K562 (cell line): Measurements from ENCODE around the gene TMEM185A. TPM values are rescaled to one million over a fixed set of nuclear protein-coding genes. Genes with fewer than 3 reads are reported as not detected.

ENCODE experiments used
- ATAC-seq: fragments of 200-7000 bp; cut with Tn5 transposase; 3 replicates; pipeline ENCODE4 v1.9.1; 2020; ENCODE audit warnings: moderate library complexity
- BruUV-seq: library from RNA; stranded (reverse); fragments of 400-500 nt; replicated peaks from 2 replicates; lab custom pipeline; 2021; lab: Mats Ljungman, UMichigan
- CTCF ChIA-PET: fragments of 300-600 bp; formaldehyde crosslinking; extraction: SDS; loops from one replicate; lab custom pipeline; 2021; ENCODE audit warnings: low intra/inter-chr PET ratio; lab: Yijun Ruan, JAX
- POLR2A ChIA-PET: fragments of 300-600, 350-650 bp; sonication (Branson Sonifier 250); formaldehyde crosslinking; extraction: SDS; loops from one replicate; lab custom pipeline; 2021; ENCODE audit warnings: antibody characterized with exemption, inconsistent platforms; lab: Yijun Ruan, JAX
- DNase-seq, 4 experiments: peaks; one replicate each; pipeline versions ENCODE4 v3.0.0 to v3.0.0-alpha.2; 2011 to 2018; ENCODE audit warnings: low spot score in 3 of 4, mixed read lengths in 3 of 4; ENCODE audit errors: extremely low read depth in 1 of 4
- FAIRE-seq: peaks from 2 replicates; lab custom pipeline; 2011; peaks lifted over from hg19 to GRCh38; lab: Jason Lieb, UNC
- H2AFZ ChIP-seq: 2 replicates; pipeline ENCODE4 v1.6.0; 2011; ENCODE audit warnings: low read depth, low read length, control low read depth, inconsistent platforms
- H3K27ac ChIP-seq: fragments of 200-600 bp; 3 replicates; pipeline ENCODE4 v1.8.0; 2011; ENCODE audit warnings: low read depth, mild to moderate bottlenecking, control low read depth, inconsistent platforms, low read length, moderate library complexity, mixed read lengths; ENCODE audit errors: extremely low read depth
- H3K27me3 ChIP-seq, 2 experiments: fragments of 300-600 bp in 1 of 2; 2 replicates in 1 of 2; 3 replicates in 1 of 2; pipeline versions ENCODE4 v1.6.0 to v1.8.0; 2011; ENCODE audit warnings: inconsistent platforms in 2 of 2, low read length in 2 of 2, mild to moderate bottlenecking in 1 of 2, mixed read lengths in 1 of 2, moderate library complexity in 1 of 2; ENCODE audit not compliant: control insufficient read depth in 2 of 2, insufficient read depth in 2 of 2
- H3K36me3 ChIP-seq: fragments of 300-600 bp; 3 replicates; pipeline ENCODE4 v1.8.0; 2011; ENCODE audit warnings: mild to moderate bottlenecking, low read length, inconsistent platforms; ENCODE audit not compliant: control insufficient read depth, insufficient read depth
- H3K4me1 ChIP-seq, 2 experiments: fragments of 200-600 bp in 1 of 2; replicated peaks in 1 of 2; 2 replicates in 1 of 2; 3 replicates in 1 of 2; pipeline versions ENCODE4 v1.5.1 to v1.8.0; 2011; ENCODE audit warnings: inconsistent platforms in 2 of 2, low read length in 2 of 2, mild to moderate bottlenecking in 1 of 2, mixed read lengths in 1 of 2, moderate library complexity in 1 of 2; ENCODE audit not compliant: control insufficient read depth in 2 of 2, insufficient read depth in 2 of 2
- H3K4me2 ChIP-seq: 2 replicates; pipeline ENCODE4 v1.6.1; 2011; ENCODE audit warnings: low read length, control low read depth, inconsistent platforms, mixed read lengths; ENCODE audit not compliant: insufficient read depth
- H3K4me3 ChIP-seq: fragments of 200-600 bp; sonication (generic), shearing (Covaris generic); 2 replicates; pipeline ENCODE4 v1.5.1; 2016; ENCODE audit warnings: control low read depth, inconsistent platforms
- H3K79me2 ChIP-seq: fragments of 200-600 bp; 3 replicates; pipeline ENCODE4 v1.8.0; 2011; ENCODE audit warnings: low read length, inconsistent platforms; ENCODE audit not compliant: control insufficient read depth, insufficient read depth
- H3K9ac ChIP-seq, 2 experiments: 2 replicates each; pipeline versions ENCODE4 v1.6.0 to v1.6.1; 2011; ENCODE audit warnings: low read depth in 2 of 2, low read length in 2 of 2, control low read depth in 1 of 2, inconsistent platforms in 1 of 2, mild to moderate bottlenecking in 1 of 2, mixed read lengths in 1 of 2; ENCODE audit not compliant: insufficient read depth in 1 of 2
- H3K9me1 ChIP-seq: one replicate; pipeline ENCODE4 v1.6.0; 2011; ENCODE audit warnings: inconsistent platforms, mild to moderate bottlenecking, low read length, moderate library complexity; ENCODE audit not compliant: control insufficient read depth, insufficient read depth
- H3K9me3 ChIP-seq: replicated peaks from 2 replicates; pipeline ENCODE4 v1.5.1; 2011; ENCODE audit warnings: low read depth, low read length, inconsistent platforms; ENCODE audit not compliant: control insufficient read depth, insufficient read depth
- H4K20me1 ChIP-seq: replicated peaks from 2 replicates; pipeline ENCODE4 v1.6.1; 2011; ENCODE audit warnings: low read length, inconsistent platforms, mixed read lengths; ENCODE audit not compliant: control insufficient read depth, insufficient read depth
- CCNT2 ChIP-seq: IDR thresholded peaks from 2 replicates; pipeline ENCODE4 v1.6.1; 2011; ENCODE audit warnings: borderline replicate concordance, low read depth, mild to moderate bottlenecking, moderate library complexity, mixed read lengths, low read length; ENCODE audit not compliant: insufficient read length; ENCODE audit errors: extremely low read depth
- E2F3 ChIP-seq: fragments of 250-450 bp; sonication (Bioruptor Pico); IDR thresholded peaks from 2 replicates; pipeline ENCODE4 v1.4.0; 2020; ENCODE audit warnings: mild to moderate bottlenecking
- GATAD2B ChIP-seq: fragments of 450-650 bp; IDR thresholded peaks from 2 replicates; pipeline ENCODE4 v1.6.1; 2017; ENCODE audit warnings: mild to moderate bottlenecking, borderline replicate concordance
- HMBOX1 ChIP-seq: sonication (generic); IDR thresholded peaks from 2 replicates; pipeline ENCODE4 v1.6.1; 2016
- IFI16 ChIP-seq: fragments of 250-450 bp; sonication (Bioruptor Pico); IDR thresholded peaks from 2 replicates; pipeline ENCODE4 v2.1.2; 2022; ENCODE audit warnings: mild to moderate bottlenecking, inconsistent platforms
- MAZ ChIP-seq, 2 experiments: fragments of 450-650 bp in 1 of 2; sonication (generic) in 1 of 2; formaldehyde crosslinking; IDR thresholded peaks in 1 of 2; conservative IDR thresholded peaks in 1 of 2; 2 replicates each; pipeline versions ENCODE4 v1.4.0 to v1.5.0; 2020; ENCODE audit warnings: mild to moderate bottlenecking in 1 of 2, missing genetic modification reagents in 1 of 2
- NCOA4 ChIP-seq: fragments of 450-650 bp; IDR thresholded peaks from 2 replicates; pipeline ENCODE4 v1.6.1; 2018; ENCODE audit warnings: mild to moderate bottlenecking; ENCODE audit not compliant: partially characterized antibody
- NFIC ChIP-seq: fragments of 450-650 bp; IDR thresholded peaks from 2 replicates; pipeline ENCODE4 v1.6.1; 2017; ENCODE audit warnings: mild to moderate bottlenecking, inconsistent platforms
- NR1H2 ChIP-seq: sonication (generic); formaldehyde crosslinking; IDR thresholded peaks from 2 replicates; pipeline ENCODE4 v1.4.0; 2020; ENCODE audit warnings: mild to moderate bottlenecking, missing genetic modification reagents
- PCBP2 ChIP-seq: fragments of 200-400 bp; formaldehyde crosslinking; IDR thresholded peaks from 2 replicates; pipeline ENCODE4 v1.6.1; 2018; ENCODE audit warnings: low read length, low read depth, mild to moderate bottlenecking, moderate library complexity; ENCODE audit not compliant: poor library complexity, severe bottlenecking
- SMARCA4 ChIP-seq: fragments of 450-650 bp; IDR thresholded peaks from 2 replicates; pipeline ENCODE4 v1.6.1; 2016
- SMARCB1 ChIP-seq: IDR thresholded peaks from 2 replicates; pipeline ENCODE4 v1.6.1; 2011; ENCODE audit warnings: improper control_type of control experiment, low read depth; ENCODE audit not compliant: insufficient read length
- STAT5A ChIP-seq: IDR thresholded peaks from 2 replicates; pipeline ENCODE4 v1.6.1; 2012; ENCODE audit warnings: low read length, inconsistent platforms, borderline replicate concordance
- THRA ChIP-seq: fragments of 450-650 bp; IDR thresholded peaks from 2 replicates; pipeline ENCODE4 v1.6.1; 2017; ENCODE audit warnings: mild to moderate bottlenecking, moderate library complexity
- YY1 ChIP-seq, 3 experiments: IDR thresholded peaks; 2 replicates each; pipeline ENCODE4 v1.6.1; 2011; ENCODE audit warnings: low read length in 2 of 3, mild to moderate bottlenecking in 2 of 3, moderate library complexity in 2 of 3, borderline replicate concordance in 1 of 3, control low read depth in 1 of 3, low read depth in 1 of 3; ENCODE audit not compliant: insufficient read depth in 3 of 3, insufficient replicate concordance in 2 of 3, control insufficient read depth in 1 of 3, insufficient read length in 1 of 3; ENCODE audit errors: extremely low read depth in 1 of 3
- ZFP36 ChIP-seq: fragments of 150-350 bp; IDR thresholded peaks from 2 replicates; pipeline ENCODE4 v1.6.1; 2018; ENCODE audit warnings: low read length, low read depth; ENCODE audit not compliant: partially characterized antibody
- ZNF354B ChIP-seq: fragments of 250-450 bp; sonication (Bioruptor Pico); IDR thresholded peaks from 2 replicates; pipeline ENCODE4 v1.4.0; 2020
- ZNF511 ChIP-seq: sonication (generic); formaldehyde crosslinking; IDR thresholded peaks from 2 replicates; pipeline ENCODE4 v1.8.0; 2022; ENCODE audit warnings: mild to moderate bottlenecking, missing genetic modification reagents
- WGBS: fragments of 100-300 bp; shearing (Covaris generic); methylation state at CpG from one replicate; pipeline ENCODE4 v1.1.6; 2016; ENCODE audit warnings: low coverage, mixed read lengths; ENCODE audit not compliant: insufficient coverage; ENCODE audit errors: missing lambda C conversion rate; 5-methylcytosine and 5-hydroxymethylcytosine counted together
- in situ Hi-C: fragments of 300-500 bp; cut with MboI; formaldehyde crosslinking; loops from 4 replicates; pipeline ENCODE4 v1.15.0; 2018; ENCODE audit warnings: inconsistent platforms, mixed read lengths
- intact Hi-C: fragments of 100-400 bp; cut with micrococcal nuclease; formaldehyde crosslinking; loops from 2 replicates; pipeline ENCODE4 v1.14.2; 2022
- polyA plus RNA-seq, 8 experiments: library from polyadenylated mRNA; depleted of rRNA in 4 of 8; stranded (reverse) in 5 of 8; unstranded in 3 of 8; fragments of >200 nt; fragmentation: Nextera tagmentation in 2 of 8; fragmentation: Illumina TruSeq in 1 of 8; extraction: Ambion mirVana in 2 of 8; extraction: Trizol in 1 of 8; gene quantifications; 2 replicates each; pipeline versions ENCODE4 v1.2.1 to v1.2.3, GENCODE V29; 2011 to 2014; ENCODE audit warnings: inconsistent platforms in 1 of 8, missing spikeins in 1 of 8
- total RNA-seq, 7 experiments: library from RNA; depleted of rRNA in 6 of 7; stranded (reverse); fragments of >200 nt in 6 of 7; fragmentation: Illumina TruSeq in 2 of 7; extraction: Trizol in 2 of 7; gene quantifications; 2 replicates each; pipeline versions ENCODE4 v1.2.1 to v1.2.3, GENCODE V29; 2011 to 2021; ENCODE audit warnings: low replicate concordance in 1 of 7

Gene TMEM185A
- total and polyA plus RNA-seq, 9 of the 15 experiments (the other 6 are each of a cell fraction or from before 2014, with no cell fraction given) = 0.97 to 13.7 (median 5.4) TPM

- TF ChIP-seq NCOA4 = no peak
- TF ChIP-seq SMARCA4 = no peak
- TF ChIP-seq ZFP36 = no peak
- TF ChIP-seq ZNF511 (CRISPR knock-in tag) = no peak
- TF ChIP-seq MAZ (CRISPR knock-in tag; conservative IDR thresholded peaks at IDR 0.05 in 1 of 2, IDR thresholded peaks at IDR 0.05 in 1 of 2) = no peak
- TF ChIP-seq CCNT2 = no peak
- TF ChIP-seq IFI16 (CRISPR knock-in tag) = no peak
- no peak for TF ChIP-seq NFIC
- TF ChIP-seq ZNF354B (CRISPR knock-in tag) = no peak
- TF ChIP-seq SMARCB1 = no peak
- TF ChIP-seq GATAD2B = no peak
- no peak for TF ChIP-seq PCBP2
- no peak for TF ChIP-seq STAT5A
- no peak for TF ChIP-seq NR1H2
- TF ChIP-seq HMBOX1 = no peak
- TF ChIP-seq THRA = no peak
- no peak for TF ChIP-seq YY1 (IDR thresholded peaks at IDR 0.05; ENCODE audit: borderline replicate concordance in 1 of 3, control insufficient read depth in 1 of 3, extremely low read depth in 1 of 3, insufficient read depth in 3 of 3, insufficient read length in 1 of 3, insufficient replicate concordance in 2 of 3, low read depth in 1 of 3, low read length in 2 of 3)
- TF ChIP-seq E2F3 = no peak
- Histone ChIP-seq H2AFZ (no peak overlapping the region), H3K4me1 (no peaks in the 10 kb centered on the region), H3K4me2 (no peak overlapping the region), H3K79me2 (no peaks in the 10 kb centered on the region), H3K9me1 (no peaks in the 10 kb centered on the region), H3K9ac (no peak overlapping the region), H3K27ac (no peak overlapping the region), H3K4me3 (no peak overlapping the region), H3K9me3 (no peaks in the 10 kb centered on the region), H3K27me3 (peaks cover 0 to 19% of the 10 kb centered on the region in 2 experiments; a peak in 2 of 5 replicates), H4K20me1 (no peaks in the 10 kb centered on the region), H3K36me3 (no peaks in the 10 kb centered on the region)
- intact Hi-C loops = no loop called here
- in situ Hi-C loops = no loop called here
- WGBS = 1% methylated on average over 8 of the region's 16 CpGs
- ATAC-seq (no peak), DNase-seq (no peak), FAIRE-seq (no peak)
- ChIA-PET CTCF (no interaction called here), POLR2A (no interaction called here)
- no TSS peak for BruUV-seq
Observed at GRCh38 chrX:149652232-149652981, 20.8 kb upstream of the TMEM185A start.
